Measurements from ENCODE around the gene BTBD17. TPM values are rescaled to one million over a fixed set of nuclear protein-coding genes. Genes with fewer than 3 reads are reported as not detected.

The BTBD17 gene
- total RNA-seq, 4 donors from 2014 or later = not detected

GRCh38 chr17:74369665-74370490 lies 8.2 kb upstream of the BTBD17 start:
- H3K9me3 ChIP-seq = no peaks in the 10 kb centered on the region
- 92% methylated on average over 14 of the region's 17 CpGs for WGBS
- TF ChIP-seq EP300 (IDR thresholded peaks at IDR 0.05) (no peak), CTCF (IDR thresholded peaks at IDR 0.05) (no peak), POLR2A (IDR thresholded peaks at IDR 0.05) (no peak), POLR2AphosphoS5 (IDR thresholded peaks at IDR 0.05) (no peak)

GRCh38 chr17:74369221-74369620 lies 7.6 kb upstream of the BTBD17 start:
- TF ChIP-seq CTCF (IDR thresholded peaks at IDR 0.05) (no peak), POLR2AphosphoS5 (IDR thresholded peaks at IDR 0.05) (no peak), EP300 (IDR thresholded peaks at IDR 0.05) (no peak), POLR2A (IDR thresholded peaks at IDR 0.05) (no peak)
- Histone ChIP-seq H3K27ac (no peak overlapping the region), H3K36me3 (no peaks in the 10 kb centered on the region), H3K27me3 (peaks cover 25% of the 10 kb centered on the region), H3K4me1 (peaks cover 5% of the 10 kb centered on the region), H3K9me3 (no peaks in the 10 kb centered on the region), H3K4me3 (no peak overlapping the region)
- DNase-seq (ENCODE audit: low spot score in 2 of 2) = no peak
- WGBS = 35% methylated on average over 10 of the region's 10 CpGs

More at GRCh38 chr17:74369665-74370490, 8.2 kb upstream of the BTBD17 start:
- no peak for DNase-seq (ENCODE audit: low spot score in 2 of 2)
- peaks cover 5% of the 10 kb centered on the region for H3K4me1 ChIP-seq
- no peak overlapping the region for H3K27ac ChIP-seq
- no peaks in the 10 kb centered on the region for H3K36me3 ChIP-seq
- H3K4me3 ChIP-seq = no peak overlapping the region
- H3K27me3 ChIP-seq = peaks cover 25% of the 10 kb centered on the region

- H3K27ac ChIP-seq = no peak overlapping the region
- no peaks in the 10 kb centered on the region for H3K9me3 ChIP-seq
- no peaks in the 10 kb centered on the region for H3K36me3 ChIP-seq
- H3K27me3 ChIP-seq = peaks cover 25% of the 10 kb centered on the region
- H3K4me1 ChIP-seq = peaks cover 5% of the 10 kb centered on the region
- DNase-seq (ENCODE audit: low spot score in 2 of 2) = no peak
- no peak overlapping the region for H3K4me3 ChIP-seq
- TF ChIP-seq CTCF (IDR thresholded peaks at IDR 0.05) = peak; percentile 72 to 95
- no peak for TF ChIP-seq EP300 (IDR thresholded peaks at IDR 0.05)
- WGBS = 33% methylated on average over 4 of the region's 14 CpGs
These were observed 6.8 kb upstream of the BTBD17 start for GRCh38 chr17:74368341-74369081.

- no peaks in the 10 kb centered on the region for H3K9me3 ChIP-seq
- H3K36me3 ChIP-seq = no peaks in the 10 kb centered on the region
- no peak within 1 kb of the TSS for H3K27ac ChIP-seq
- no peak within 1 kb of the TSS for H3K4me3 ChIP-seq
- no peak for DNase-seq (ENCODE audit: low spot score in 2 of 2)
- 90% methylated on average over 4 of the region's 5 CpGs for WGBS
- TF ChIP-seq POLR2A (IDR thresholded peaks at IDR 0.05) (no peak), CTCF (IDR thresholded peaks at IDR 0.05) (no peak), EP300 (IDR thresholded peaks at IDR 0.05) (no peak), POLR2AphosphoS5 (IDR thresholded peaks at IDR 0.05) (no peak)
- H3K4me1 ChIP-seq = peaks cover 5% of the 10 kb centered on the region
- peaks cover 33% of the 10 kb centered on the region for H3K27me3 ChIP-seq
These were observed 5.5 kb upstream of the BTBD17 start, which contains the start of gene GPR142 for GRCh38 chr17:74367206-74367605. Gene GPR142 (plus strand): TSS chr17:74367506. CDS start chr17:74369541, 2,035 bp downstream.

Data from suprapubic skin (tissue), 4 donors.